Mesangial cell (primary cell): ENCODE results near the gene FKBP3. TPM values are rescaled to one million over a fixed set of nuclear protein-coding genes. Genes with fewer than 3 reads are reported as not detected.

Experiments
- total RNA-seq: library from RNA; depleted of rRNA; stranded (reverse); fragments of >200 nt; gene quantifications from 2 replicates; pipeline ENCODE4 v1.2.3, GENCODE V29; 2015

Gene FKBP3
- total RNA-seq: 15.3 and 23.1 TPM in 2 replicates

GRCh38 chr14:45134051-45134958 lies at the start of gene FKBP3:
Gene FKBP3, minus strand, starts transcription at chr14:45134481. Its CDS starts 25 bp downstream, at chr14:45134456.

DNA sequence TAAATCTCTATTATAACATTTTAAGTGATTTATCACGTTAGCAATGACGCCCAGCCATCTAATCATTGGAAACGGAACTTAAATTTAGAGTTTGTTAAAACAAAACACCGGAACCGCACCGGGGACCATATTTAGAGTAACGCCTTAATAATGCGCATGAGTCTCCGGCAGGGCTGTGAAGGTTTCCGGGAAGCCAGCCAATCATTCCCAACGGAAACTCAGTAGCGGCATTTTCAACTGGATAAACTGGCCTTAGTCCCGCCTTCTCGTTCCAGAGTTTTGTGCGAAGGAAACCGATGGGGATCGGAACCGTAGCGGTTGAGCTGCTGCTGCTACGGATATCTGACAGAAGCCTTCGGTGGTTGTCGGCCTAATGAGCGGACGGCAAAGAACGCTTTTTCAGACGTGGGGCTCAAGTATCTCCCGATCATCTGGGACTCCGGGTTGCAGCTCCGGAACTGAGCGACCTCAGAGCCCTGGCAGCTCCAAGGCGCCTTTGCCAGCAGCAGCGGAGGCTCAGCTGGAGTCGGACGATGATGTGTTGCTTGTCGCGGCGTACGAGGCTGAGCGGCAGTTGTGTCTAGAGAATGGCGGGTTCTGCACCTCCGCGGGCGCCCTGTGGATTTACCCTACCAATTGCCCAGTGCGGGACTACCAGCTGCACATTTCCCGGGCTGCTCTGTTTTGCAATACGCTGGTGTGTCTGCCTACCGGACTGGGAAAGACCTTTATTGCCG lies 1.5 kb upstream of the FKBP3 start, which contains the start of gene FANCM:
TSS of gene FANCM (plus strand) at position 272 of the 737 bp plus-strand sequence. CDS start at position 374, 102 bp downstream.

DNA sequence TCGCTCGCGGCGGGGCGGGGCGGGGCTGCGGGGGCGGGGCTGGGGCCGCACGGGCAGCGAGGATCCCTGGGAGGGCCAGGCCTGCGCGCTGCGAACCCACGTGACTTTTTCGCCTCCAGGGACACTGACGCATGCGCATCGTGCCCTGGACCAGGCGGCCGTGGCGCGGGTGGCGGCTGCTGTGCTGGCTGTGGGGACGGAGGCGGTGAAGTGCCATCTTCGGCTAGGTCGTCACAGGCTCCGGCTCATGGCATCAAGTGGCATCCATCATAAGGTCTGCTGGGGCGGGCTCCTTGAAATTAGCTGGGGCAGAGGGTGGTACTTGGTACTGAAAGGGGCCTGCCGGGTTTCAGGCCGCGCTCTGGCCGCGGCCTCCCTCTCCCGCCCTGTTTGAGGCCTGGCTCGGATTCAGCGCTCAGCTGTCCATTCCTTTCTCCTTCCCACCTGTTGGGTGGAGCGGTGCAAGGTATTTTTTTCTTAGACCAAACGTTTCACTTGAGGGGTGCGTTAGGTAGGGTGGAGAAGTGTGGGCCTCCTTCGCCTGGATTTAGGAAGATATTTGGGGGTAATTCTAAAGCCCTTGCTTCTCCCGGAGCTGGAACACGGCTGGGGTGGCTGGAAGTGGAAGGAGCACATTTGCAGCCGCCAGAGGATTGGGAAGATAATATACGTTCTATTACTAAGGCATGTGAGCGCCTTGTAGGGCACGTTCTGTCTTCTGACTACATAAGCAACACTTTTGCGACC lies 50.1 kb downstream of the FKBP3 start, which contains the start of gene PRPF39:
TSS of gene PRPF39 (plus strand) at position 141 of the 747 bp plus-strand sequence. CDS start 11,124 bp downstream, outside the sequence.

Other genes starting within 250 kb of the FKBP3 start
- gene KLHL28, start 172.5 kb downstream of the FKBP3 start, total RNA-seq: 2.6 and 5.5 TPM in 2 replicates
- gene TOGARAM1, start 172.3 kb downstream of the FKBP3 start, total RNA-seq: 3.4 and 12.4 TPM in 2 replicates
- gene PRPF39, start 50.4 kb downstream of the FKBP3 start, total RNA-seq: 7.3 and 15.5 TPM in 2 replicates
- gene FANCM, start 1.4 kb upstream of the FKBP3 start, total RNA-seq: 2.2 and 5.7 TPM in 2 replicates
- gene MIS18BP1, start 118.7 kb upstream of the FKBP3 start, total RNA-seq: 5.8 and 31.3 TPM in 2 replicates